HEK293 (cell line): ENCODE results near the gene CSNK1A1.

ENCODE experiments used
- GLIS2 ChIP-seq: fragments of 450-650 bp; formaldehyde crosslinking; IDR thresholded peaks from 2 replicates; pipeline ENCODE4 v1.5.1; 2016; ENCODE audit warnings: missing biosample characterization, missing genetic modification characterization
- IKZF3 ChIP-seq: fragments of 450-650 bp; IDR thresholded peaks from 2 replicates; pipeline ENCODE4 v1.5.0; 2018; ENCODE audit warnings: missing biosample characterization, mild to moderate bottlenecking, missing genetic modification characterization, moderate library complexity
- KLF16 ChIP-seq: fragments of 450-650 bp; formaldehyde crosslinking; IDR thresholded peaks from 2 replicates; pipeline ENCODE4 v1.5.1; 2017; ENCODE audit warnings: missing biosample characterization, missing genetic modification characterization
- TCF7L2 ChIP-seq: IDR thresholded peaks from 2 replicates; pipeline ENCODE4 v1.6.1; 2011; ENCODE audit warnings: low read depth, mild to moderate bottlenecking, inconsistent platforms, low read length, moderate library complexity, borderline replicate concordance
- YY1 ChIP-seq: fragments of 450-650 bp; formaldehyde crosslinking; IDR thresholded peaks from 2 replicates; pipeline ENCODE4 v1.5.1; 2018; ENCODE audit warnings: missing biosample characterization, missing genetic modification characterization
- ZBTB11 ChIP-seq: fragments of 450-650 bp; formaldehyde crosslinking; conservative IDR thresholded peaks from 2 replicates; pipeline ENCODE4 v1.5.1; 2016; ENCODE audit warnings: low read depth, missing biosample characterization, missing genetic modification characterization
- ZBTB48 ChIP-seq: fragments of 450-650 bp; formaldehyde crosslinking; IDR thresholded peaks from 2 replicates; pipeline ENCODE4 v1.5.1; 2016; ENCODE audit warnings: missing biosample characterization, missing genetic modification characterization
- ZFHX2 ChIP-seq: fragments of 450-650 bp; formaldehyde crosslinking; conservative IDR thresholded peaks from 2 replicates; pipeline ENCODE4 v1.5.1; 2016; ENCODE audit warnings: missing biosample characterization, missing genetic modification characterization
- ZFP37 ChIP-seq: fragments of 450-650 bp; formaldehyde crosslinking; IDR thresholded peaks from 2 replicates; pipeline ENCODE4 v1.5.1; 2016; ENCODE audit warnings: missing biosample characterization, missing genetic modification characterization
- ZNF112 ChIP-seq: fragments of 450-650 bp; formaldehyde crosslinking; IDR thresholded peaks from 2 replicates; pipeline ENCODE4 v1.5.0; 2017; ENCODE audit warnings: missing biosample characterization, missing genetic modification characterization
- ZNF138 ChIP-seq: fragments of 450-650 bp; formaldehyde crosslinking; IDR thresholded peaks from 2 replicates; pipeline ENCODE4 v1.5.1; 2016; ENCODE audit warnings: missing biosample characterization, missing genetic modification characterization, borderline replicate concordance
- ZNF19 ChIP-seq: fragments of 450-650 bp; formaldehyde crosslinking; IDR thresholded peaks from 2 replicates; pipeline ENCODE4; 2016; ENCODE audit warnings: missing biosample characterization, missing genetic modification characterization, low read depth
- ZNF274 ChIP-seq, 2 experiments: fragments of 200-500 bp in 1 of 2; fragments of 450-650 bp in 1 of 2; sonication (Bioruptor generic) in 1 of 2; formaldehyde crosslinking in 1 of 2; IDR thresholded peaks; 2 replicates each; pipeline versions ENCODE4 v1.5.1 to v1.6.1; 2014 to 2016; ENCODE audit warnings: borderline replicate concordance in 1 of 2, inconsistent platforms in 1 of 2, low read length in 1 of 2, missing biosample characterization in 1 of 2, missing genetic modification characterization in 1 of 2
- ZNF311 ChIP-seq: fragments of 450-650 bp; formaldehyde crosslinking; IDR thresholded peaks from 2 replicates; pipeline ENCODE4 v1.5.1; 2017; ENCODE audit warnings: missing biosample characterization, missing genetic modification characterization, borderline replicate concordance
- ZNF341 ChIP-seq: fragments of 450-650 bp; formaldehyde crosslinking; IDR thresholded peaks from 2 replicates; pipeline ENCODE4; 2016; ENCODE audit warnings: low read depth, missing biosample characterization, missing genetic modification characterization
- ZNF426 ChIP-seq: fragments of 450-650 bp; formaldehyde crosslinking; IDR thresholded peaks from 2 replicates; pipeline ENCODE4 v1.5.1; 2017; ENCODE audit warnings: missing biosample characterization, missing genetic modification characterization, mild to moderate bottlenecking, inconsistent platforms, moderate library complexity
- ZNF518A ChIP-seq: fragments of 450-650 bp; formaldehyde crosslinking; conservative IDR thresholded peaks from 2 replicates; pipeline ENCODE4 v1.5.1; 2016; ENCODE audit warnings: low read depth, missing biosample characterization, missing genetic modification characterization
- ZNF544 ChIP-seq: fragments of 450-650 bp; formaldehyde crosslinking; IDR thresholded peaks from 2 replicates; pipeline ENCODE4 v1.5.0; 2017; ENCODE audit warnings: missing biosample characterization, missing genetic modification characterization
- ZNF555 ChIP-seq: fragments of 450-650 bp; formaldehyde crosslinking; conservative IDR thresholded peaks from 2 replicates; pipeline ENCODE4 v1.5.1; 2017; ENCODE audit warnings: missing biosample characterization, mild to moderate bottlenecking, missing genetic modification characterization, inconsistent platforms
- ZNF571 ChIP-seq: fragments of 450-650 bp; formaldehyde crosslinking; IDR thresholded peaks from 2 replicates; pipeline ENCODE4 v1.5.0; 2017; ENCODE audit warnings: missing biosample characterization, missing genetic modification characterization
- ZNF600 ChIP-seq: fragments of 450-650 bp; formaldehyde crosslinking; IDR thresholded peaks from 2 replicates; pipeline ENCODE4 v1.5.1; 2016; ENCODE audit warnings: missing biosample characterization, missing genetic modification characterization
- ZNF624 ChIP-seq: fragments of 450-650 bp; formaldehyde crosslinking; IDR thresholded peaks from 2 replicates; pipeline ENCODE4 v1.5.1; 2017; ENCODE audit warnings: missing biosample characterization, missing genetic modification characterization
- ZNF639 ChIP-seq: fragments of 450-650 bp; formaldehyde crosslinking; IDR thresholded peaks from 2 replicates; pipeline ENCODE4 v1.5.1; 2016; ENCODE audit warnings: missing biosample characterization, missing genetic modification characterization
- ZNF777 ChIP-seq: fragments of 450-650 bp; formaldehyde crosslinking; IDR thresholded peaks from 2 replicates; pipeline ENCODE4 v1.5.1; 2017; ENCODE audit warnings: missing biosample characterization, missing genetic modification characterization, borderline replicate concordance
- ZNF785 ChIP-seq: fragments of 450-650 bp; formaldehyde crosslinking; IDR thresholded peaks from 2 replicates; pipeline ENCODE4 v1.5.1; 2016; ENCODE audit warnings: missing biosample characterization, missing genetic modification characterization
- ZSCAN30 ChIP-seq: fragments of 450-650 bp; IDR thresholded peaks from 2 replicates; pipeline ENCODE4 v1.5.1; 2018; ENCODE audit warnings: missing biosample characterization, mild to moderate bottlenecking, missing genetic modification characterization, moderate library complexity
- TF ChIP-seq, protein P1 (sequence below): fragments of 450-650 bp; formaldehyde crosslinking; IDR thresholded peaks from 2 replicates; pipeline ENCODE4 v1.5.1; 2016; ENCODE audit warnings: missing biosample characterization, missing genetic modification characterization

CSNK1A1 gene

GRCh38 chr5:149549461-149550267 is 1.6 kb downstream of the CSNK1A1 start (continued):
- no peak for TF ChIP-seq ZNF600 (tag by site-specific recombination)
- TF ChIP-seq ZBTB48 (tag by site-specific recombination) = no peak
- TF ChIP-seq ZNF571 (tag by site-specific recombination) = no peak
- TF ChIP-seq TCF7L2 = no peak
- TF ChIP-seq KLF16 (tag by site-specific recombination) = no peak
- TF ChIP-seq GLIS2 (tag by site-specific recombination) = no peak
- TF ChIP-seq ZBTB11 (tag by site-specific recombination) = 0 out of 2 replicates have a peak, but pooled peaks have one; percentile 17
- TF ChIP-seq ZNF311 (tag by site-specific recombination) = no peak
- no peak for TF ChIP-seq ZNF518A (tag by site-specific recombination)
- no peak for TF ChIP-seq ZNF274 (IDR thresholded peaks at IDR 0.05; ENCODE audit: low read length)
- TF ChIP-seq ZNF274 (tag by site-specific recombination; IDR thresholded peaks at IDR 0.05; ENCODE audit: borderline replicate concordance) = no peak
- no peak for TF ChIP-seq ZNF785 (tag by site-specific recombination)
- peak; percentile 90 for TF ChIP-seq YY1 (tag by site-specific recombination)
- 0 out of 2 replicates have a peak, but pooled peaks have one; percentile 38 for TF ChIP-seq ZNF341 (tag by site-specific recombination)
- no peak for TF ChIP-seq ZNF639
- TF ChIP-seq ZNF138 (tag by site-specific recombination) = no peak
- no peak for TF ChIP-seq ZSCAN30 (tag by site-specific recombination)
- no peak for TF ChIP-seq ZNF555 (tag by site-specific recombination)
- no peak for TF ChIP-seq ZNF624
- no peak for TF ChIP-seq ZFHX2 (tag by site-specific recombination)
- TF ChIP-seq, protein P1, sequence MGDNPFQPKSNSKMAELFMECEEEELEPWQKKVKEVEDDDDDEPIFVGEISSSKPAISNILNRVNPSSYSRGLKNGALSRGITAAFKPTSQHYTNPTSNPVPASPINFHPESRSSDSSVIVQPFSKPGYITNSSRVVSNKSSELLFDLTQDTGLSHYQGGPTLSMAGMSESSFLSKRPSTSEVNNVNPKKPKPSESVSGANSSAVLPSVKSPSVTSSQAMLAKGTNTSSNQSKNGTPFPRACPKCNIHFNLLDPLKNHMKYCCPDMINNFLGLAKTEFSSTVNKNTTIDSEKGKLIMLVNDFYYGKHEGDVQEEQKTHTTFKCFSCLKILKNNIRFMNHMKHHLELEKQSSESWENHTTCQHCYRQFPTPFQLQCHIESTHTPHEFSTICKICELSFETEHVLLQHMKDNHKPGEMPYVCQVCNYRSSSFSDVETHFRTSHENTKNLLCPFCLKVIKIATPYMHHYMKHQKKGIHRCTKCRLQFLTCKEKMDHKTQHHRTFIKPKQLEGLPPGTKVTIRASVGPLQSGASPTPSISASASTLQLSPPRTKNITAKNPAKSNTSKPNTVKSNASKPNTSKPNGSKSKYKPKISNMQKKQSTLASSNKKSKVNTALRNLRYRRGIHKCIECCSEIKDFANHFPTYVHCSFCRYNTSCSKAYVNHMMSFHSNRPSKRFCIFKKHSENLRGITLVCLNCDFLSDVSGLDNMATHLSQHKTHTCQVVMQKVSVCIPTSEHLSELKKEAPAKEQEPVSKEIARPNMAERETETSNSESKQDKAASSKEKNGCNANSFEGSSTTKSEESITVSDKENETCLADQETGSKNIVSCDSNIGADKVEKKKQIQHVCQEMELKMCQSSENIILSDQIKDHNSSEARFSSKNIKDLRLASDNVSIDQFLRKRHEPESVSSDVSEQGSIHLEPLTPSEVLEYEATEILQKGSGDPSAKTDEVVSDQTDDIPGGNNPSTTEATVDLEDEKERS (tag by site-specific recombination) = no peak
- no peak for TF ChIP-seq ZNF544 (tag by site-specific recombination)
- no peak for TF ChIP-seq ZNF112
- TF ChIP-seq ZFP37 (tag by site-specific recombination) = no peak
- no peak for TF ChIP-seq ZNF426
- no peak for TF ChIP-seq ZNF777 (tag by site-specific recombination)
- no peak for TF ChIP-seq ZNF19 (tag by site-specific recombination)
- 0 out of 2 replicates have a peak, but pooled peaks have one; percentile 12 for TF ChIP-seq IKZF3 (tag by site-specific recombination)
